Naive thymus-derived CD8-positive, alpha-beta T cell (primary cell): ENCODE data around the gene TSHB. TPM values are rescaled to one million over a fixed set of nuclear protein-coding genes. Genes with fewer than 3 reads are reported as not detected.
A peak's percentile ranks its signal among the peaks of the same experiment; 100 is the strongest.
"Not testable (repeated sequence)": the region's sequence is repeated elsewhere in the genome, so short reads cannot be mapped to it uniquely, and the experiment has no call there.

Experiments
- ATAC-seq, 2 donors: fragments of 150-1000 bp; cut with Tn5 transposase in 1 of 2; sonication (Bioruptor Pico), chemical (Tn5 transposase) in 1 of 2; 1 replicate in 1 of 2; 2 replicates in 1 of 2; pipeline ENCODE4 v1.10.0; 2021; ENCODE audit warnings: mild to moderate bottlenecking in 2 of 2, moderate library complexity in 2 of 2
- POLR2A ChIA-PET: fragments of 350-600 bp; sonication (Branson Sonifier 250); formaldehyde crosslinking; loops from one replicate; lab custom pipeline; 2021; ENCODE audit warnings: antibody characterized with exemption; lab: Charles Lee
- DNase-seq, 10 donors: peaks; one replicate each; pipeline versions ENCODE4 v3.0.0 to v3.0.0-alpha.2; 2020 to 2022
- H3K27ac Mint-ChIP-seq, 10 donors: one replicate each; pipeline ENCODE4 v1.8.0; 2020 to 2022; ENCODE audit warnings: mild to moderate bottlenecking in 10 of 10, mixed read lengths in 10 of 10, moderate library complexity in 4 of 10, inconsistent platforms in 1 of 10
- H3K27me3 Mint-ChIP-seq, 5 donors: one replicate each; pipeline ENCODE4 v1.8.0; 2021 to 2022; ENCODE audit warnings: mixed read lengths in 5 of 5
- H3K36me3 Mint-ChIP-seq, 3 donors: one replicate each; pipeline ENCODE4 v1.8.0; 2020 to 2022; ENCODE audit warnings: mixed read lengths in 3 of 3, mild to moderate bottlenecking in 2 of 3, inconsistent platforms in 1 of 3
- H3K4me1 Mint-ChIP-seq, 4 donors: one replicate each; pipeline ENCODE4 v1.8.0; 2021 to 2022; ENCODE audit warnings: mixed read lengths in 4 of 4
- H3K4me3 Mint-ChIP-seq, 10 donors: one replicate each; pipeline ENCODE4 v1.8.0; 2020 to 2022; ENCODE audit warnings: mild to moderate bottlenecking in 10 of 10, mixed read lengths in 10 of 10, moderate library complexity in 6 of 10, inconsistent platforms in 1 of 10
- H3K9me3 Mint-ChIP-seq, 9 donors: one replicate each; pipeline ENCODE4 v1.8.0; 2020 to 2022; ENCODE audit warnings: mixed read lengths in 9 of 9, mild to moderate bottlenecking in 3 of 9, inconsistent platforms in 1 of 9, moderate library complexity in 1 of 9
- polyA plus RNA-seq, 3 donors: library from polyadenylated mRNA; unstranded; fragments of 300-500 nt; fragmentation: Illumina TruSeq; gene quantifications; one replicate each; pipeline ENCODE4 v1.2.3, GENCODE V29; 2021
- total RNA-seq, 8 experiments: library from RNA in 2 of 8; stranded (reverse) in 2 of 8; gene quantifications; one replicate each; pipeline ENCODE4 v1.2.3 and lab custom pipeline; 2021 to 2026

The TSHB gene
- not detected for total RNA-seq
- not detected for polyA plus RNA-seq
- total RNA-seq (lab: John Stamatoyannopoulos, UW), result 0 reads per million in 6 experiments

DNA sequence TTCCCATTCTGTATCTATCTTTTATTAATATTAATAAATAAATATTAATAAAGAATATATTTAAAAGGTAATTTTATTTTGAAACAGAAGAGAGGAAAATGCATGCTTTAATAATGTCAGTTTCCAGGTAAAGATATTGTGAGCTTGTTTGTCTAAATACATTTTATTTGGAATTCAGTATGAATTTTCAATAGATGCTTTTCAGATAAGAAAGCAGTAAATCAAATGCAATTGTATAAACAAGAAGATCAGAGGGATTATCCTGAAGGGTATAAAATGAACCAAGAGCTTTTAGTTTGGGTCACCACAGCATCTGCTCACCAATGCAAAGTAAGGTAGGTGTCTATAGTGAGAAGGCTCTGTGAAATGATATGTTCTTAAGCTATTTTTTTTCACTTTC is at the start of gene TSHB:
Gene TSHB, plus strand, starts transcription at position 301 of the 400 bp plus-strand sequence. CDS start 3,537 bp downstream, outside the sequence.
- no peak for ATAC-seq
- no peak for DNase-seq
- POLR2A ChIA-PET, result no interaction called here
- H3K27me3 Mint-ChIP-seq, result peaks cover 0 to 2% (median 0%) of the 10 kb centered on the region in 5 donors
- no peaks in the 10 kb centered on the region for H3K4me1 Mint-ChIP-seq
- no peaks in the 10 kb centered on the region for H3K9me3 Mint-ChIP-seq
- no peaks in the 10 kb centered on the region for H3K36me3 Mint-ChIP-seq
- H3K4me3 Mint-ChIP-seq, result no peak within 1 kb of the TSS
- H3K27ac Mint-ChIP-seq, result no peak within 1 kb of the TSS

DNA sequence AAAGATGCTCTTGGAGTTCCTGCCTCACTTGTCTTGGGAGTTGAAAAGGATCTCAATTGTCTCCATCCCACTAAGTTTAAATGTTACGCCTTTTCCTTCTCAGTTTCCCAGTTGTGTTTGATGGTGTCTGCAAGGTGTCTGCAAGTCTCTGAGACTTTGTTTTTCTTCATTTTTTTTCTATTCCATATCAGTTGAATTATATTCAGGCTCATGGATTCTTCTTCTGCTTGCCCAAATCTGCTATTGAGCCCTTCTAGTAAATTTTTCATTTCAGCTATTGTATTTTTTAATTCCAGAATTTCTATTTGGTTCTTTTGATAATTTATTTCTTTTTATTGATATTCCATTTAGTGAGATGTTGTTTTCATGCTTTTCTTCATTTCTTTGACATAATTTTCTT is 47.4 kb upstream of the TSHB start:
- POLR2A ChIA-PET, result no interaction called here
- peaks cover 10 to 25% (median 16%) of the 10 kb centered on the region in 9 donors for H3K9me3 Mint-ChIP-seq
- no peaks in the 10 kb centered on the region for H3K4me1 Mint-ChIP-seq
- ATAC-seq, result no peak
- no peak overlapping the region for H3K4me3 Mint-ChIP-seq
- peaks cover 0 to 19% (median 18%) of the 10 kb centered on the region in 3 donors for H3K36me3 Mint-ChIP-seq
- H3K27me3 Mint-ChIP-seq, result peaks cover 0 to 12% (median 1%) of the 10 kb centered on the region in 5 donors
- no peak for DNase-seq
- H3K27ac Mint-ChIP-seq, result peak overlapping the region in 1 of 10 donors; percentile 37

DNA sequence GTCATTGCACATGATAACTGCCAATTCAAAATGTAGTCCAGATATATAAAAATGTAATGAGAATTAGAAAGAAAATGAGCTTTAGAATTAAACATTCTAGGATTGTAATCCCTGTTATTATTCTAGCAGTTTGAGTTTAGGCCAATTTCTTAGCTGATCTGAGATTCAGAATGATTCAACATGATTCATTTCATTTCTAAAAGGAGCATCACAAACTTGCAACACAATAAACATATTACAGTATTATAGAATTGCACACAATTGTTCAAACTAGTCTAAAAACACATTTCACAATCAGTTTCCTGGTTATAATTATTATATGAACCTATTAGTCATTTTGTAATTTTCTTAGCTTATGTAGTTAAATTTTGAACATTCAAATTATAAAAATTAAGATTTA is 43.3 kb upstream of the TSHB start:
- POLR2A ChIA-PET, result no interaction called here
- DNase-seq, result no peak
- no peaks in the 10 kb centered on the region for H3K4me1 Mint-ChIP-seq

DNA sequence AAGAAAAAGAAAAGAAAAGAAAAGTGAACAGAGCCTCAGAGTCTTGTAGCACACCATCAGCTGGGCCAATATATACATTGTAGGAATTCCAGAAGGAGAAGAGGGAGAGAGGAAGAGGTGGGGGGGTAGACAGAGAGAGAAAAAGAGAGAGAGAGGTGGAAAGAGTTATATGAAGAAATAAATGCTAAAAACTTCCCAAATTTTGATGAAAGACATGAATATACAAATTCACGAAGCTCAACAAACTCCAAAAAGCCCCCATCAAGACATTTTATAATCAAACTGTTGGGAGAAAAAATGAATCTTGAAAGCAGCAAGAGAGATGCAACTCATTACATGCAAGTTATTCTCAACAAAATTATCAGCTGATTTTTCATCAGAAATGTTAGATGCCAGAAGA is 41.5 kb upstream of the TSHB start:
- POLR2A ChIA-PET, result no interaction called here
- H3K4me3 Mint-ChIP-seq, result no peak overlapping the region
- DNase-seq, result no peak
- no peak for ATAC-seq
- H3K9me3 Mint-ChIP-seq, result peaks cover 11 to 42% (median 23%) of the 10 kb centered on the region in 9 donors
- peaks cover 0 to 24% (median 24%) of the 10 kb centered on the region in 3 donors for H3K36me3 Mint-ChIP-seq
- peaks cover 0 to 14% (median 3%) of the 10 kb centered on the region in 5 donors for H3K27me3 Mint-ChIP-seq
- H3K27ac Mint-ChIP-seq, result peak overlapping the region in 1 of 10 donors; percentile 29
- H3K4me1 Mint-ChIP-seq, result no peaks in the 10 kb centered on the region

More for the DNA sequence above, 43.3 kb upstream of the TSHB start:
- ATAC-seq, result no peak
- Mint-ChIP-seq H3K27me3 (peaks cover 0 to 15% (median 3%) of the 10 kb centered on the region in 5 donors), H3K4me3 (no peak overlapping the region), H3K36me3 (peaks cover 0 to 38% (median 35%) of the 10 kb centered on the region in 3 donors), H3K9me3 (peaks cover 18 to 59% (median 35%) of the 10 kb centered on the region in 9 donors), H3K27ac (no peak overlapping the region)

- DNase-seq (no peak), ATAC-seq (no peak)
- Mint-ChIP-seq H3K36me3 (no peaks in the 10 kb centered on the region), H3K4me1 (no peaks in the 10 kb centered on the region), H3K27ac (no peak overlapping the region), H3K9me3 (no peaks in the 10 kb centered on the region), H3K4me3 (no peak overlapping the region), H3K27me3 (peaks cover 0 to 14% (median 0%) of the 10 kb centered on the region in 5 donors)
- POLR2A ChIA-PET, result no interaction called here
Measured at GRCh38 chr1:114997510-114998289, 31.9 kb upstream of the TSHB start.

- H3K4me3 Mint-ChIP-seq, result no peak overlapping the region
- peaks cover 5 to 21% (median 7%) of the 10 kb centered on the region in 5 donors for H3K27me3 Mint-ChIP-seq
- no peaks in the 10 kb centered on the region for H3K9me3 Mint-ChIP-seq
- H3K27ac Mint-ChIP-seq, result no peak overlapping the region
- POLR2A ChIA-PET, result no interaction called here
- DNase-seq, result no peak
- ATAC-seq, result no peak
- peaks cover 0 to 4% (median 0%) of the 10 kb centered on the region in 3 donors for H3K36me3 Mint-ChIP-seq
- H3K4me1 Mint-ChIP-seq, result no peaks in the 10 kb centered on the region
Measured at GRCh38 chr1:115006191-115006590, 23.4 kb upstream of the TSHB start.

DNA sequence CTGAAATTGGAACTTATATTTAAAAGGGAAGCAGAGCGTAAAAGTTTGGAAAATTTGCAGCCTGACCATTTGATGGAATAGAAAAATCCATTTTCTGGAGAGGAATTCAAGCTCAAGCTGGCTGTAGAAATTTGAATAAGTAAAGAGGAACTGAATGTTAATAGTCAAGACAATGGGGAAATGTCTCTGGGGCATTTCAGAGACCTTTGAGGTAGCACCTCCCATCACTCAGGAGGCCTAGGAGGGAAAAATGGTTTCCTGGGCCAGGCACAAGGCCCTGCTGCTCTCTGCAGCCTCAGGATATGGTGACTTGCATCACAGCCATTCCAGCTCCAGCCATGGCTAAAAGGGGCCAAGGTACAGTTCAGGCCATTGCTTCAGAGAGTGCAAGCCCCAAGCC is 17.6 kb upstream of the TSHB start:
- Mint-ChIP-seq H3K4me3 (no peak overlapping the region), H3K4me1 (no peaks in the 10 kb centered on the region), H3K36me3 (no peaks in the 10 kb centered on the region), H3K27me3 (peaks cover 0 to 10% (median 1%) of the 10 kb centered on the region in 5 donors), H3K9me3 (peaks cover 0 to 7% (median 0%) of the 10 kb centered on the region in 9 donors), H3K27ac (no peak overlapping the region)
- DNase-seq, result no peak
- POLR2A ChIA-PET, result no interaction called here
- ATAC-seq, result no peak

GRCh38 chr1:115012434-115012833 is 17.2 kb upstream of the TSHB start:
- H3K4me3 Mint-ChIP-seq, result no peak overlapping the region
- no peak overlapping the region for H3K27ac Mint-ChIP-seq
- H3K36me3 Mint-ChIP-seq, result no peaks in the 10 kb centered on the region
- no peak for ATAC-seq
- H3K4me1 Mint-ChIP-seq, result no peaks in the 10 kb centered on the region
- POLR2A ChIA-PET, result no interaction called here
- DNase-seq, result no peak
- H3K27me3 Mint-ChIP-seq, result peaks cover 0 to 7% (median 1%) of the 10 kb centered on the region in 5 donors
- H3K9me3 Mint-ChIP-seq, result peaks cover 0 to 7% (median 0%) of the 10 kb centered on the region in 9 donors

DNA sequence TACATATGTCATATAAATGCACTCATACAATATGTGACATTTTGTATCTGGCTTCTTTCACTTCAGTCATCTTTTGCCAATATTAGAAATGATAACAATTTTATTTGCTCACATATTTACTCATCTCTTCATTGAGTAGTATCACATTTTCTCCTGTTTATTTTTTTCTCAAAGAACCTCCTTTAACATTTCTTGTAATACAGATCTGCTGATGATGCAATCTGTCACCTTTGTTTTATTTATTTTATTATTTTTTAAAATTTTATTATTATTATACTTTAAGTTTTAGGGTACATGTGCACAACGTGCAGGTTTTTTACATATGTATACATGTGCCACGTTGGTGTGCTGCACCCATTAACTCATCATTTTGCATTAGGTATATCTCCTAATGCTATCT is 15.8 kb upstream of the TSHB start:
- H3K9me3 Mint-ChIP-seq, result peaks cover 0 to 7% (median 6%) of the 10 kb centered on the region in 9 donors
- peaks cover 0 to 5% (median 0%) of the 10 kb centered on the region in 5 donors for H3K27me3 Mint-ChIP-seq
- no peak overlapping the region for H3K4me3 Mint-ChIP-seq
- H3K36me3 Mint-ChIP-seq, result peaks cover 0 to 6% (median 0%) of the 10 kb centered on the region in 3 donors
- ATAC-seq, result no peak
- H3K4me1 Mint-ChIP-seq, result no peaks in the 10 kb centered on the region
- H3K27ac Mint-ChIP-seq, result no peak overlapping the region
- DNase-seq, result no peak
- POLR2A ChIA-PET, result no interaction called here

DNA sequence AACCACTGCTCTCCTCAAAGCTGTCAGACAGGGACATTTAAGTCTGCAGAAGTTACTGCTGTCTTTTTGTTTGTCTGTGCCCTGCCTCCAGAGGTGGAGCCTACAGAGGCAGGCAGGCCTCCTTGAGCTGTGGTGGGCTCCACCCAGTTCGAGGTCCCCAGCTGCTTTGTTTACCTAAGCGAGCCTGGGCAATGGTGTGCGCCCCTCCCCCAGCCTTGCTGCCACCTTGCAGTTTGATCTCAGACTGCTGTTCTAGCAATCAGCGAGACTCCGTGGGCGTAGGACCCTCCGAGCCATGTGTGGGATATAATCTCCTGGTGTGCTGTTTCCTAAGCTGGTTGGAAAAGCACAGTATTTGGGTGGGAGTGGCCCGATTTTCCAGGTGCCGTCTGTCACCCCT is 10.1 kb upstream of the TSHB start:
- H3K4me1 Mint-ChIP-seq, POLR2A ChIA-PET, H3K4me3 Mint-ChIP-seq, H3K36me3 Mint-ChIP-seq, H3K27me3 Mint-ChIP-seq, H3K27ac Mint-ChIP-seq, ATAC-seq, DNase-seq, H3K9me3 Mint-ChIP-seq: not testable (repeated sequence)

- DNase-seq (no peak), ATAC-seq (no peak)
- Mint-ChIP-seq H3K4me1 (no peaks in the 10 kb centered on the region), H3K27ac (peak overlapping the region in 1 of 10 donors; percentile 63), H3K4me3 (no peak overlapping the region), H3K9me3 (peaks cover 0 to 10% (median 5%) of the 10 kb centered on the region in 9 donors), H3K27me3 (peaks cover 8 to 10% (median 8%) of the 10 kb centered on the region in 5 donors), H3K36me3 (peaks cover 0 to 10% (median 0%) of the 10 kb centered on the region in 3 donors)
- POLR2A ChIA-PET, result no interaction called here
Measured at GRCh38 chr1:115021145-115021544, 8.5 kb upstream of the TSHB start.

DNA sequence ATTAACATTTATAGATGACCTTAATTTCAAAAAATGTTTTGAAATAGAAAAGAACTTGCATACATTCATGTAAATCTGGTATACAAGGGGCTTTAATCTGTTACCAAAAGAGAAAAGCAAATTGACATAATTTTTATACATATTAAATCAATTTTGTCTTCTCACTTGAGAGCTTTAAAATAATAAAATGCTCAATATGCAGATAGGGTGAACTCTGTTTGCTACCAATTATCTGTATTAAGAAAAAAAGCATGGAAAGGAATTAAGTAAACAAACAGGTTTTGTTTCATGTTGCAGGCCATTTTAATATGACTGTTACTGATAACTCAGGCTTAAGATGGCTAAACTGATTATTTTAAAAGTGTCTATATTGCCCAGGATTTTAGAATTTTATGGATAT is 6.0 kb upstream of the TSHB start:
- H3K36me3 Mint-ChIP-seq, result peaks cover 0 to 6% (median 0%) of the 10 kb centered on the region in 3 donors
- POLR2A ChIA-PET, result no interaction called here
- ATAC-seq (no peak), DNase-seq (no peak)
- peaks cover 6 to 10% (median 8%) of the 10 kb centered on the region in 5 donors for H3K27me3 Mint-ChIP-seq
- H3K27ac Mint-ChIP-seq, result no peak overlapping the region
- H3K4me1 Mint-ChIP-seq, result no peaks in the 10 kb centered on the region
- peaks cover 0 to 6% (median 2%) of the 10 kb centered on the region in 9 donors for H3K9me3 Mint-ChIP-seq
- no peak overlapping the region for H3K4me3 Mint-ChIP-seq

DNA sequence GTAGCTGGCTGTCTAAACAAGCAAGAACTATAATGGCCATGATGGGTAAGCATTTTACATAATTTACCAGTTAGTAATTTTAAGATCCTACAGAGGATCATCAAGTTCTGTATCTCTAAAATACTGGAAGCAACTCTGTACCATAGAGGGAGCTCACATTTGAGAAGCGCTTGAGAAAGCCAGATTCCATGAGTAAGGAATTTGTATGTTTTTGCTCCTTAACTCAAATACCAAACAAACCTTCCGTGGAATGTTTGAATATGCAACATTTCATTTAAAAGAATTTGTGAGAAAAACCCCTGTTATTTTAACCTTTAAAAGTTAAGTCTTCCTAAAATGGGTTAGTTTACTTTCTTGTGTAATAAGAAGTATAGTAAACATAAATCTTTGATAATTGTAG is 2.0 kb downstream of the TSHB start:
- DNase-seq (no peak), ATAC-seq (no peak)
- Mint-ChIP-seq H3K4me3 (no peak overlapping the region), H3K27me3 (peaks cover 0 to 2% (median 0%) of the 10 kb centered on the region in 5 donors), H3K9me3 (no peaks in the 10 kb centered on the region), H3K4me1 (no peaks in the 10 kb centered on the region), H3K27ac (no peak overlapping the region), H3K36me3 (no peaks in the 10 kb centered on the region)
- POLR2A ChIA-PET, result no interaction called here
